AG08395 (cell line): ENCODE results near the gene CFAP43.
A peak's percentile ranks its signal among the peaks of the same experiment; 100 is the strongest.
"Not testable (repeated sequence)": the region's sequence is repeated elsewhere in the genome, so short reads cannot be mapped to it uniquely, and the experiment has no call there.

Experiments
- DNase-seq: peaks from one replicate; pipeline ENCODE4 v3.0.0; 2012; ENCODE audit warnings: mixed read lengths, low spot score

CFAP43 gene

GRCh38 chr10:104255311-104255981 lies 23.3 kb upstream of the CFAP43 start:
- DNase-seq, result peak; percentile 79

- peak; percentile 85 for DNase-seq
These were observed 22.5 kb upstream of the CFAP43 start, which contains the start of gene GSTO1 for GRCh38 chr10:104254493-104255310. Gene GSTO1 (plus strand): TSS chr10:104254892. CDS start chr10:104254929, 37 bp downstream.

GRCh38 chr10:104253606-104254410 lies 21.6 kb upstream of the CFAP43 start:
- no peak for DNase-seq

- no peak for DNase-seq
These were observed 20.9 kb upstream of the CFAP43 start for GRCh38 chr10:104253106-104253505.

GRCh38 chr10:104252368-104252767 lies 20.2 kb upstream of the CFAP43 start:
- DNase-seq, result no peak

GRCh38 chr10:104251443-104251842 lies 19.3 kb upstream of the CFAP43 start:
- no peak for DNase-seq

GRCh38 chr10:104250371-104250770 lies 18.2 kb upstream of the CFAP43 start:
- no peak for DNase-seq

GRCh38 chr10:104248931-104249330 lies 16.8 kb upstream of the CFAP43 start:
- not testable (repeated sequence) for DNase-seq

- no peak for DNase-seq
These were observed 15.5 kb upstream of the CFAP43 start for GRCh38 chr10:104247513-104248146.

- DNase-seq, result peak; percentile 34
These were observed 14.8 kb upstream of the CFAP43 start for GRCh38 chr10:104246976-104247375.

GRCh38 chr10:104245066-104245632 lies 13.0 kb upstream of the CFAP43 start:
- no peak for DNase-seq

GRCh38 chr10:104243512-104243911 lies 11.3 kb upstream of the CFAP43 start:
- DNase-seq, result no peak

- DNase-seq, result not testable (repeated sequence)
These were observed 10.8 kb upstream of the CFAP43 start for GRCh38 chr10:104243009-104243408.

GRCh38 chr10:104242545-104242944 lies 10.4 kb upstream of the CFAP43 start:
- DNase-seq, result no peak

- DNase-seq, result no peak
These were observed 7.9 kb upstream of the CFAP43 start for GRCh38 chr10:104240078-104240477.

GRCh38 chr10:104235801-104236200 lies 3.6 kb upstream of the CFAP43 start:
- DNase-seq, result no peak

- no peak for DNase-seq
These were observed 2.8 kb upstream of the CFAP43 start for GRCh38 chr10:104234934-104235333.

GRCh38 chr10:104233817-104234216 lies 1.7 kb upstream of the CFAP43 start:
- DNase-seq, result no peak

- DNase-seq, result no peak
These were observed 494 bp upstream of the CFAP43 start for GRCh38 chr10:104232613-104233102.

- no peak for DNase-seq
These were observed 1.7 kb downstream of the CFAP43 start for GRCh38 chr10:104230490-104230889.

GRCh38 chr10:104223304-104223703 lies 8.9 kb downstream of the CFAP43 start:
- DNase-seq, result no peak
